Esophagus muscularis mucosa (tissue), 3 donors: ENCODE data around the gene PIAS4.
A peak's percentile ranks its signal among the peaks of the same experiment; 100 is the strongest.

Source experiments
- CTCF ChIP-seq, 3 experiments: fragments of 200-600 bp in 2 of 3; fragments of 450-650 bp in 1 of 3; sonication (generic) in 2 of 3; IDR thresholded peaks; one replicate each; pipeline ENCODE4 v1.5.1; 2017 to 2019; ENCODE audit warnings: antibody characterized with exemption in 3 of 3, mild to moderate bottlenecking in 2 of 3, moderate library complexity in 1 of 3
- POLR2AphosphoS5 ChIP-seq, 2 donors: sonication (generic); formaldehyde crosslinking; IDR thresholded peaks; one replicate each; pipeline ENCODE4 v1.6.1; 2017; ENCODE audit warnings: antibody characterized with exemption in 2 of 2

DNA sequence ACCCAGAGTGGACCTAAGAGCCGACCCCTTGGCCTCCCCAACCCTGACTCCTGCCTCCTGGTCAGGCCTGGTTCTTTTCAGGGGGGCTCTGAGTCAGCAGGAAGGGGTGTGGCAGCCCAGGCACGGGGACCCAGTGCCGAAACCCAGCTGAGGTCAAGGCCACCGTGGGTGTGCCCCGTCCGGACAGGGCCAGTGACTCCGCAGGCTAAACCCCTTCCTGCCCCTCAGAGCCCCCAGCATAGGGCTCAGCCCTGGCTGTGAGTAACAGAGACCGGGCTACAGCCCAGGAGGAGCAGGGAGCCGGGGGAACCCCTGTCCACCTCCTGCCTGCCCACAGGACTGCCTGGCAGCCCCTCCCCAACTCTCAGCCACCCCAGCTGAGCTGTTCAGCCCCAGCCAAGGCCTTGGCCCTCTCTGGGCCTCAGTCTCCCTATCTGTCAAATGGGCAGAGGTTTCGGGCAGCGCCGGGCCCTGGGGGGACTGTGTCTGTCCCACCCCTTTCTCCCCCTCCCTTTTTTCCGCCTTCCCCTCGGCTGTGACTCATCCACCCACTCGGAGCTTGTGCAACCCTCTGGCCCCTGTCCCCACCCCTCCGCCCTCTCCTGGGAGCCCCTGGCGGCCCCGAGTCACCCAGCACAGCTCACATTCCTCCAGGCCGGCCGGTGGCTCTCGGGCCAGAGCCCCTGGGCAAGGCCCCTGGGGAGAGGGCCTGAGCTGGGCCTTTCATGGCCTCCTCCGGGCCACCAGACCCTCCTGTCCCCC lies 50.6 kb downstream of the PIAS4 start:
- TF ChIP-seq CTCF (IDR thresholded peaks at IDR 0.05), result peak in 2 of 3 experiments; percentile 5 to 20
- peak; percentile 65 to 85 for TF ChIP-seq POLR2AphosphoS5 (IDR thresholded peaks at IDR 0.05)
